Measurements from ENCODE around the gene ACTL6B.

- no peak for TF ChIP-seq EZH2 (IDR thresholded peaks at IDR 0.05; ENCODE audit: borderline replicate concordance, low read length)
- TF ChIP-seq CTCF (IDR thresholded peaks at IDR 0.05; ENCODE audit: low read length) = no peak
These were observed 42.8 kb upstream of the ACTL6B start for GRCh38 chr7:100699018-100699417.
